HG03442 (cell line): ENCODE measurements around the gene PDE4D.
A peak's percentile ranks its signal among the peaks of the same experiment; 100 is the strongest.
"Not testable (repeated sequence)": the region's sequence is repeated elsewhere in the genome, so short reads cannot be mapped to it uniquely, and the experiment has no call there.

Source experiments
- ATAC-seq: cut with Tn5 transposase; IDR thresholded peaks from one replicate; pipeline ENCODE4 v1.9.1; 2021; ENCODE audit warnings: mild to moderate bottlenecking, moderate library complexity; ENCODE audit not compliant: unreplicated experiment

Gene PDE4D

DNA sequence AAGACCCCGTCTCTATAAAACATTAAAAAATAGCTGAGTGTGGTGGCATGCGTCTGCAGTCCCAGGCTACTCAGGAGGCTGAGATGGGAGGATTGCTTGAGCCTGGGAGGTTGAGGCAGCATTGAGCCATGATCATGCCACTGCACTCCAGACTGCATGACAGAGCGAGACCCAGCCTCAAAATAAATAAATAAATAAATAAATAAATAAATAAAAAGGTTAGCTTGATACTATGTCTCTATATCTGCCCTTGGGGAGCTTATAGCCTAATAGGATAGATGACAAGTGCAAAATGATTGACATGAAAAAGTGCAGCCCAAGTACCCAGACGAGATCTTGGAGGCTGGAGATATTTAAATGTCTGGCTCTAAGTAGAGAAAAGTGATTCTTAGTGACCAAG is 122.6 kb downstream of the PDE4D start:
- no peak for ATAC-seq

DNA sequence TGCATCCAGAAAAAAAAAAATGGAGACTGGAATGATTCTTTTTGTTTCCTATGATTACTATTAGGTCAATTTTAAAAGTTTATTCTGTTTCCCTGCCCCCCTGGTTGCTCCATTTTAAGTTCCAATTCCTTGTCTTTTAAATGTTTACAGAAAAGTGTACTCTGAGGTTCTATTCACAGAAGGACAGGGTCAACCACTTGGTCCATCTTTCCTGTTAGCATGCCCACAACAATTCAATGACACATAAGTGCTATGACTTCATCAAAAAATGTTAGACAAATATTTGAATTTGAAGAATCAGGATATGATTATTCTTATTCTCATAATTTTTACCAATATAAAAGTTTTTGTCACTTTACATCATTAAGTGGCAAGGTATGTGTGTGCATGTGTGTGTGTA is 123.7 kb downstream of the PDE4D start:
- ATAC-seq = no peak

DNA sequence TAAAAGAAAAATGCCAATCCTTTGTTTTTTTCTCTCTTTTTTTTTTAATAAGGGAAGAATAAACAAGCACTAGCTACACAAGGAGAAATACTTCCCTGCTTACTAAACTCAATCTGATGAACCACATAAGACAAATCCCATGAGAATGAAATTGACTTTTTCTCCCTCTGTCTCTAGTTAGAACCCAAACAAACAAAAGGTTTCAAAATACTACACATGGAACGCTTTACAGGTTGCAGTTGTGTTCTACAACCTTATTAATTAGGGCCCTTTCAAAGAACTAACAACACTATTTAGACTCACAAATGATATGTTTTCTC is 124.5 kb downstream of the PDE4D start:
- no peak for ATAC-seq

DNA sequence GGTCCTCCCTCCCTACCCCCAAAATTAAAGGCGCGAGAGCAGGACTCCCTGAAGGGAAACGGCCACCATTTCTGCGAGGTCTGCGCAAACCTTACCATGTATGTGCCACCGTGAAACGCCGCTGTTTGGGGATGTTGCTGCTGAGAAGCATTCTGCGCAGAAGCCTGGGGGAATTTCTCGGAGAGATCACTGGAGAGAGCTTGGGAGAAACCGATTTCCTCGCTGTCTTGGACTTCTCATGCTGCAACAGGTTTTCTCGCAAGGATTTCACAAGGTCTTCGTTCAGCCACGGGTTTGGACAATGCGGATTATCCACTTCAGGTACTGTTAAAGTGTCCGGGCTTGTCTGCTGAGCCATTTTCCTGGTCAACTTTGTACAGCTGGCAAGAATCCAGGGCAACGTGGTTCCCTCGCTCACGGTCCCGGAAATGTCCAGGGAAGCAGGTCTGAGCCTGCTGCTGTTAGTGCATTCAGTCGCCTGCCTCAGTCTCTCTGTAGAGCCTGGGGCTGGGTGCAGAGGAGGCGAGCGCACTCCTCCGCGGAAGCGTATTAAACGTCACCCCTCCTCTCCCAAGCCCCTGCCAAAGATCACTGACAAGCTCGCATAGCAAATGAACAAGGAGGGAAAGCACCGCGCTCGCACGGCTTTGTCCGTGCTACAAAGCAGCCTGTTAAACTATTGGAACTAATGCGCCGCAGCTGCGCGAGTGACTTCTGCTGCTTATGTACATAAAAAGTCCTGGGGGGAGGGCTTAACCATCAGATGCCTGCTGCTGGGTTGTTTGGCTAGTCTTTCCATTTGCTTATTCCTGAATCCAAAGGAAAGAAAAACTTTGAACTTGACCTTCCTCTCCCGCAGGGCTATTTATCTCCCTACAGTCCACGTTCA is 125.1 kb downstream of the PDE4D start:
- ATAC-seq = peak; percentile 47

DNA sequence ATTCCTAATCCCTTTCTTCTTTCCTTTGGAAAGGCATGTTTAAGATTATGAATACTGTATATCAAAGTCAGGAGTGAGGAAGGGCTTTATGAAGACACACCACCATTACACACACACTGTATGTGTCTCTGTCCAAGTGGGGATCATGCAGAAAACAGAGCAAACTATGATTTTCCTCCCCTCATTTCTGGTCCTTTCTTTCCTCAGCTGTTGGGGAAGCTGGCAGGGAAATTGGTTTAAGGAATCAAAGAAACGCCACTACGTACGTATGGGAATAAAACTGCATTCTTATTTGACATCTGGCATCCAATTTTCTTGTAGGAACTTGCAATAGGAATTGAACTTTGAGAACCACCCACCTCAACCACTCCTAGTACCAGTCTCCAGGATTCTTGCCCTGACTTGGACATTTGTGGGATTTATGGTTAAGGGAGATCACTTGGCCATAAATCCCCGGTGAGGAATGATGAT is 125.8 kb downstream of the PDE4D start:
- ATAC-seq = no peak

DNA sequence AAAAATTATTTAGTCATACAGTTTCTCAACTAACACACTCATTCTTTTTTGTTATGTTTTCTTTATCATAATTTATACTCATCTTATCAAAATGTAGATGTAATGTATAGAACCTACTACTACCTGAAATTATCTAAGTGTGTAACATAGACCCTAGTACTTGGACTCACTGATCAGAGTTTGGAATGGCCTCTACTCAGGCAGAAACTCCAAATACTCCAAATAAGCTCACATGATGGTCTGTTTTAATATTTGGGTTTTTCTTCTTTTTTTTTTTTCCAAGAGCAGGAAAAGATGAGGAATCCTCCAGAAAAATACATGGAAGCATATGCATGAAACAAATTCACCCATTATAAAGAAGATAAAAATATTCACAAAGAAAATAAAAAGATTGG is 126.3 kb downstream of the PDE4D start:
- no peak for ATAC-seq

DNA sequence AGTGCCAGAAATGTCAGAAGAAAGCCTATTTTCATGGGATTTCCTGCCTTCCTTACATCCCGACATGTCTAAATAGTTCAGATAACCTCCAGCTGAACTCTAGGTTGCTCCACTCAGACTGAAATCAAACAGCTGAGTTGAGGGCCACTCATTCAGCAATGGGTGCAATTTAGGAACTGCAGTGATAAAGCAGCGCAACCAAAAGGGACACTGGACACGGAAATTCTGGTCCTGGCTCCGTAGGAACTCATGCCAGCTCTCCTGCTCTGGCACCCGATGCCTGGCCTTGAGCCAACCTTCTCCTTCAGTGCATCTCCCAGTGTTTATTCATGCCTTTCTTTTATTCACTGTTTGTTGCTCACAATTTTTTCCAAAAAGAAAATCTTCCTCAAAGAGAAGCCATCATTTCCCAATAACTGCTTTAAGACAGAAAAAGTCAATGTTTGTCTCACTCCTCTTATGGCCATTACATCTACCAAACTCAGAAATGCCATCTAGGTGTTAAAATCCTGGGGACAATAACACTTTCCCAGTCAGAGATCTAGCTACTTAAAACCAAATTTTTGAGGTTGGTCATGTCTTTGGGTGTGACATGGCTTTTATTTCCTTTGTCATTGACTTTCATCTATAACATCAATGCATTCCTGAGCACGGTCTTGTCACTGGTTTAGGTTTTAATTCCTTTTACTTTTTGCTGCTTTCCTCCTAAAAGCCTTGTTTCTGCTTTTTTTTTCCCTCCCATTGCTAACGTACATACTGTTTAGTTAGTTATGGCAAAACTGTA is 126.9 kb downstream of the PDE4D start:
- ATAC-seq = no peak

DNA sequence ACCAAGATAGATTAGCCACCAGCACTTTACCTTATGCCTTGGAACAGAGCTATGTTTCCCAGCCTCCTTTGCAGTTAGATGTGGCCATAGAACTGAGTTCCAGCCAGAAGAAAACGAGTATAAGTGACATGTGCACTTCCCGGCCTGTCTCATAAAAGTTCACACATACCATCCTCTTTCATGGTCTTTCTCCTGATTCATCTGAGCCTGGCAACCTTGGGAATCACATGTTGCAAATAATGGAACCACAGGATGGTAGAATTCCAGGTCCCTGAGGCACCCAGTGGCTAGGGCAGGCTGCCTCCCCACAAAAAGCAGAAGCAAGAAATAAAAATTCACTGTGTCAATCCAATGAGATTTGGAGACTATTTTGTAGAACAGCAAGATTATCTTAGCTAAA is 128.1 kb downstream of the PDE4D start:
- no peak for ATAC-seq

DNA sequence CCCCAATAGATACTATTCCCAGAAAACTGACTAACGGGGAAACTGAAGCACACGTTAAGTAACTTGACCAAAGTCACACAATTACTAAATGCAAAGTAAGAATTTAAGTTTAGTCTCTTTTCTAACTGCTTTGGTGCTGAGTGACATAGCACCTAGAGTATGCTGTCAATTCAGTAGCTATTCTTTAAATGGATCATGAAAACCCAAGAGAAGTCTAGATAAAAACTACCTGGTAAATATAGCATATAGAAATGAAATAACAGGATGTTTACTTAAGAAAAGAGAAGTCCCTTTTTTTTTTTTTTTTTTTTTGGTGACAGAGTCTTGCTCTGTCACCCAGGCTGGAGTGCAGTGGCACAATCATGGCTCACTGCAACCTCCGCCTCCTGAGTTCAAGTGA is 129.2 kb downstream of the PDE4D start:
- ATAC-seq = no peak

DNA sequence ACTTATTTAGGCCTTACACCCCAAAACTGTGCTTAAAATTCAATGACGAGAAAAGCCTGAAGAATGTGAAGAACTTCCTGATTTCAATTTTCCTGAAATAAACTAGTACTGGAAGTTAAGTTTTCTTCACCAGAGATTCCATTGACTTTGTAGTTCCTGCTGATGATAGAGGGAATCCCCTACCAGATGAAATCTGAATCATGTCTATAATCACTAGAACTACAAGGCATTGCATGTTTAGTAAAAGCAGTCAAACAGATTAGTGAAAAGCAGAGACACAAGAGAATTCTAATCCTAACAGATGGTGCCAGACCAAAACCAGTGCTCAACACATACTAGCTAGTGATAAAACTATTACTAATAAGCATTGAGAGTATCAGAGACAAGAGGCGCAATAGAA is 130.0 kb downstream of the PDE4D start:
- ATAC-seq = no peak

DNA sequence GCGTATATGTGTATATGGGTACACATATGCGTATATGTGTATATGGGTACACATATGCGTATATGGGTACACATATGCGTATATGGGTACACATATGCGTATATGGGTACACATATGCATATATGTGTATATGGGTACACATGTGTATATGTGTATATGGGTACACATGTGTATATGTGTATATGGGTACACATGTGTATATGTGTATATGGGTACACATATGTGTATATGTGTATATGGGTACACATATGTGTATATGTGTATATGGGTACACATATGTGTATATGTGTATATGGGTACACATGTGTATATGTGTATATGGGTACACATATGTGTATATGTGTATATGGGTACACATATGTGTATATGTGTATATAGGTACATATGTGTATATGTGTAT is 131.3 kb downstream of the PDE4D start:
- ATAC-seq = not testable (repeated sequence)

DNA sequence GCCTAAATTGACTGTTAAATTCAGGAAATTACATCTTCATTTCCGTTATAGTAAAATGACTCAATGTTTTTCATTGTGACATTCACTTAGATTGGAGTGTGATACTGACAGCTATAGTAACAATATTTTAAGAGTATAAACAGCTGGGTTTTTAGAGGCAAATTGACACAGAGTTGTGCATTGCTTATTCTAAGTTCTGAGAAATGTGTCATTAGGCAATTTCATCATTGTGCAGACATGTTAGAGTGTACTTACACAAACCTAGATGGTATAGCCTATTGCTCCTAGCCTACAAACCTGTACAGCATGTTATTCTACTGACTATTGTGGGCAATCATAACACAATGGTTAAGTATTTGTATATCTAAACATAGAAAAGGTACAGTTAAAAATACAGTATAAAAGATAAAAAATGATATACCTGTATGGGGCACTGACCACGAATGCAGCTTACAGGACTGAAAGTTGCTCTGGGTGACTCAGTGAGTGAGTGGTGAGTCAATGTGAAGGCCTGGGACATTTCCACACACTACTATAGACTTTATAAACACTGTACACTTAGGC is 132.7 kb downstream of the PDE4D start:
- no peak for ATAC-seq

DNA sequence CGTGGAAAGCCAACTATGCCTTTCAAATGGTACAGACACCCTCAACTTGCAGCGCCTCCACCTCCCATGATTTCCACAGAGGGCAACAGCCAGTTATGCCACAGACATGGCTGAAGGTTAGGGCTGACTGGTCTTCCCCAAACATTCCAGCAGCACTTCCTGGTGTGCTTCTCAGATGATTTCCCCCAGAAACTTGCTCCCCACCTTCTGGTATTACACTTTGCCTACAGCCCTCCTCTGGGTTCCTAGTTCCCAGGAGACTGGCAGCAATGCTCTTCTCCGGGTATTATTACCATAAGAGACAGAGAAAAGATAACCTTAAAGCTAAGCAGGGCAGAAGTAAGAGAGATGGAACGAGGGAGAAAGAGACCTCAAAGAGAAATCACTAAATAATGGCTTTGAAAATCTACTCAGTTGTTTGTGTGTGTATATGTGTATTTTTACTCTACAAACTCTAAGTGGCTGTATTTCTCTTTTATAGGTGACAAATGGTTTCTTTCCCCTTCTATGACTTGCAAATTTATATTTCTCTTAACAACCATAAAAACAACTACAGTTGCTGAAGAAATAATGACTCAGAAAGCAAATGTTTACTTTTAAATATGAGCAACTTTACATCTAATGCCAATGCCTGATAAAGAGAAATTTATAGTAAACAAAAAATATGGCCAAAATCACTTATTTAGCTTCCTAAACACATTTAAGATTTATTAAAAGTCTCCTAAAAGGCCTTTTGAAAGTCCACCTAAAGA is 133.8 kb downstream of the PDE4D start:
- no peak for ATAC-seq

DNA sequence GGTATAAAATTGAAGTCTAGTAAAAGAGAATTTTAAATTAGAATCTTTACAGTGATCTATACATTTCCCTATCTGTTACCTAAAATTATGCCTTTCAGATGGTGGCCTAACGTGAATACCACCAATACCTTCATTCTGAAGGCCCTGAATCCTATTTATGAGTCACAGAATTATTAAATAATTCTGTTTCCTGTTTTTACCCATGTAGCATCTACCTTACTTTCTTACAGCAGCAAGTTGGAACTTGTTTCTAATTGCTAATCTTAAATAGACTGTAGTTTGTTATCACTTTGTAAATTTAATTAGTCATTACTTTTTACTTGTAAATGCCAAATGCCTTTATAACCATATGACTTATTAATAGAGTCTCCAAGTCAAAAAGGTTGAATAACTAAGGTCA is 135.0 kb downstream of the PDE4D start:
- ATAC-seq = no peak

DNA sequence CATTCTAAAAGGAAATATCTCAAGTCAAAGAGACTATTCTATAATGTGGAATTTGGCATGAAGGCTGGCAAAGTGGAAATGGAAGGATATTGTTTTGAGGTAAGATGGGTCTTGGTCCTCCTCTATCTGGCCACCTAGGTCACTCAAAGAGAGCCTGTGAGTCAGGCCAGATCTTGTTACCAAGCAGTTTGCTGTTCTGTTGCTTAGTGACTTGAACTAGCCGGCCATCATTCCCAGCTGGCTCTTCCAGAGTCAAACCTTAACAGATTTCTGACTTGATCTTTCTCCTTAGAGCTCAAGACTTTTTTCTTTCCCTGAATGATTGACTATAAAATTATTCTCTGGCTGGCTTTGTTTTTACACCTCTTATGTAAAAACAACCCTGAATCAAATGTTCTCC is 136.1 kb downstream of the PDE4D start:
- no peak for ATAC-seq

DNA sequence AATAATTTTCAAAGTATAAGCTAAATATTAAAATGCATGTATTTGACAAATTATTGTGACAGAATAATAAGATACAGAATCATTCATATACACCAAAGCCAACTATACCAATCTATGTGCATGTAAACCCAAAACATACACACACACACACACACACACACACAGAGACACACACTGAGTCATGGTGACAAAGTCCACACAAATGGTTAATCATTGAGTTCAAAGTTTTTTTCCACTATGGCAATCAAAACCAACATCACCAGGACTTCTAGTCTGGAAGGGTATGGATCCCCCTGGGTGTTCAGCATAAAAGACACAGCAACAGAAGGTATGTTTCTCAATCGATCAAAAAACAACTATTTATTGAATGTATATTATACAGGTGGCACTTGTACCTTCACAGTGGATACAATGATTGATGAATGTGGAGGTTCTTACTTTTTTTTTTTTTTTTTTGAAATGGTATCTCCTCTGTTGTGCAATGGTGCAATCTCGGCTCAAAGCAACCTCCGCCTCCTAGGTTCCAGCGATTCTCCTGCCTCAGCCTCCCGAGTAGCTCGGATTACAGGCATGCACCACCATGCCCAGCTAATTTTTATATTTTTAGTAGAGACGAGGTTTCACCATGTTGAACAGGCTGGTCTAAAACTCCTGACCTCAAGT is 137.0 kb downstream of the PDE4D start:
- no peak for ATAC-seq

DNA sequence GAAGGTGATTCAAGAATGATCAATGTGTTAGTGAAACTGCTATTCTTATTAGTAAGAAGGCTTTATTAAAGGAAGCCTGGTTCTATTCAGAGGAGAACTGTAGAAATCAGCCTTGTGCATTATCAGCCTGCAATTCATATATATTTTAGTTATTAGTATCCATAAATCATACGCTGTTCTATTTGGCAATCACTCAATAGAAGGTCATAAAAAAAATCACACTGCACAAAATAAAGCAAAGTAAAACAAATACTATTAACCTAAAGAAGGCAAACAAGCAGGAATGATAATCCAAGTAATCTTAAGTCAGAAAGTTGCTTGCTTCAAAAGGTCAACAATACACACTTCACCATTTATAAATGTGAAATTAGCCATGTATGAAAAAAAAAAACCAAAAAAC is 138.1 kb downstream of the PDE4D start:
- no peak for ATAC-seq

DNA sequence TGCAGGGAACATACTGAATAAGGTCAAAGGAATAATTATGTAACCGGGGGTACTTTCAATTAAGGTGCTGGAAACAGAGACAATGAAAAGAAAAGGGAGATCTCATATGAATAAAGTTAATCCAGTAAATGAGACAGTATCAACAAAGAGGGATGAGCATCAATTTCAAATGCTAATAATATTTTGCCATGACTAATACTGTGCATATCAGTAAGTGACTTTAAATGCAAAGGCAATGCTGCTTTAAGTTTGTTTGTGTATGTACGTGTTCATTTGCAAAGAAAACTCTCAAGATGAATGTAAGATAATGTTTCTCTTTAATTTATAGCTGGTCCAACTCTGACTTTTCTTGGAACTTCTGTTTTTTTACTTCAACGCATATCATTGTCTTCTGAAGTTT is 139.9 kb downstream of the PDE4D start:
- no peak for ATAC-seq

DNA sequence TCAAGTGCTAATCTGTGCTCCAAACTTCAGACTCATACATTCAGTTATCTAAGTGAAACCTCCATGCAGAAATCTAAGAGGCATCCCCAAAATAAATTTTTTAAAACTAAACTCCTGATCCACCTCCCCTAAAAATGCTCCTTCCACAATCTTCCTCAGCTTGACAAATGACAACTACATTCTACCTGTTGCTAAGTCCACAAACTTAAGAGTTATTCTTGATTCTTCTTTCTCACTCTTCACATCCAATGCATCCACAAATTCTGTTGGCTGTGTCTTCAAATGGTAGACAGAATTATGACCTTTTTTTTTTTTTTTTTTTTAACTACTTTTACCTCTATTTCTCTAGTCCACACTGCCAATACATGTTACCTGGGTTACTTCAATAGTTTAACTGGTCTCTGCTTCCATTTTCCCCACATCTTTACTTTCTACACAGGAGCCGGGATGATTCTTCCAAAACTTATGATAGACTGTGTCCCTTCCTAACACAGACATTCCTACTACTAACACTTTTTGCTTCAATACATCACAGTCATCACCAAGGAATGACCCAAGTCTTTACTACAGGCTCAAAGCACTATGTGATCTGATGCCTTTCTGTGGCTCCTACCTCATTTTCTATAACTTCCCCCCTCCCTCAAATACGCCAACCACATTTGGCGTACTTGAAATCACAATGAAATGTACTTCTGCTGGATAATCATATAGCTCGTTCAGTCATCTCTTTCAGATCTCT is 143.6 kb downstream of the PDE4D start:
- ATAC-seq = no peak

DNA sequence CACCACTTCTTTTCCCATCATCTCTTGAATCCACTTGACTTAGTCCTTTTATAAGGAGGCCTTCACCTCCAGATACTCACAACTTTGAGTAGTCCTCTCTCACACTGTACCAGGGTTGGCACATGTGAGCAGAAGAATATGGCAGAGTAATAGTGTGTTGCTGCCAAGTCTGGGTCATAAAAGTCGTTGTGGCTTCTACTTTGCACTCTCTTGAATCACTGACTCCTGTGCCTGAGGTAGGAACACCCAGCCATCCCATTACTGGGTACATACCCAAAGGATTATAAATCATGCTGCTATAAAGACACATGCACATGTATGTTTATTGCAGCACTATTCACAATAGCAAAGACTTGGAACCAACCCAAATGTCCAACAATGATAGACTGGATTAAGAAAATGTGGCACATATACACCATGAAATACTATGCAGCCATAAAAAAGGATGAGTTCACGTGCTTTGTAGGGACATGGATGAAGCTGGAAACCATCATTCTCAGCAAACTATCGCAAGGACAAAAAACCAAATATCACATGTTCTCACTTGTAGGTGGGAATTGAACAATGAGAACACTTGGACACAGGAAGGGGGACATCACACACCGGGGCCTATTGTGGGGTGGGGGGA is 145.4 kb downstream of the PDE4D start:
- not testable (repeated sequence) for ATAC-seq
